Lower leg skin (tissue), 4 donors: Measurements from ENCODE around the gene LAMC3. TPM values are rescaled to one million over a fixed set of nuclear protein-coding genes. Genes with fewer than 3 reads are reported as not detected.

Experiments
- DNase-seq, 2 donors: peaks; one replicate each; pipeline ENCODE4 v3.0.0-alpha.2; 2019; ENCODE audit warnings: low spot score in 2 of 2
- H3K4me3 ChIP-seq: fragments of 200-600 bp; sonication (generic); 2 replicates; pipeline ENCODE4 v1.5.1; 2017; ENCODE audit warnings: mild to moderate bottlenecking, low read depth; ENCODE audit not compliant: poor library complexity, severe bottlenecking
- CTCF ChIP-seq, 3 donors: fragments of 450-650 bp; IDR thresholded peaks; one replicate each; pipeline ENCODE4 v1.5.1; 2016; ENCODE audit warnings: antibody characterized with exemption in 3 of 3, mild to moderate bottlenecking in 3 of 3, moderate library complexity in 2 of 3
- POLR2A ChIP-seq, 2 donors: fragments of 450-650 bp; IDR thresholded peaks; one replicate each; pipeline ENCODE4 v1.6.1; 2016 to 2017; ENCODE audit warnings: antibody characterized with exemption in 2 of 2, mild to moderate bottlenecking in 1 of 2, moderate library complexity in 1 of 2
- WGBS, 2 donors: methylation state at CpG; one replicate each; pipeline ENCODE4 v1.1.5; 2018; 5-methylcytosine and 5-hydroxymethylcytosine counted together
- intact Hi-C: fragments of 100-400 bp; cut with DNase I; formaldehyde crosslinking; loops from one replicate; pipeline ENCODE4 v1.15.0; 2023; ENCODE audit warnings: low total_unique reads
- total RNA-seq, 4 donors: library from RNA; depleted of rRNA; stranded (reverse); fragments of >200 nt; gene quantifications; one replicate each; pipeline ENCODE4 v1.1.0, GENCODE V29; 2016

LAMC3 gene
- total RNA-seq, 4 donors from 2014 or later, result 9.1 to 23.0 (median 11.2) TPM

- WGBS, 2 donors, result 67 to 71% methylated on average over 2 of the region's 2 CpGs
- intact Hi-C loops, result loop anchor here (10.0 kb wide), 1 partner anchor 338 kb away; no protein-coding TSS in a partner anchor
- TF ChIP-seq CTCF (IDR thresholded peaks at IDR 0.05) (no peak), POLR2A (IDR thresholded peaks at IDR 0.05) (no peak)
Observed at GRCh38 chr9:131043087-131043486, 34.1 kb downstream of the LAMC3 start.

GRCh38 chr9:131043646-131044045, 34.7 kb downstream of the LAMC3 start:
- no peak for DNase-seq
- no peak for TF ChIP-seq CTCF (IDR thresholded peaks at IDR 0.05)
- no peak for TF ChIP-seq POLR2A (IDR thresholded peaks at IDR 0.05)
- H3K4me3 ChIP-seq, result no peak overlapping the region
- 50 to 71% methylated on average over 6 of the region's 6 CpGs for WGBS, 2 donors
- intact Hi-C loops, result loop anchor here (10.0 kb wide), 1 partner anchor 339 kb away; no protein-coding TSS in a partner anchor

More at GRCh38 chr9:131043087-131043486, 34.1 kb downstream of the LAMC3 start:
- H3K4me3 ChIP-seq, result no peak overlapping the region
- no peak for DNase-seq

- WGBS, 2 donors, result 64 to 68% methylated on average over 16 of the region's 16 CpGs
- no peak for DNase-seq
- TF ChIP-seq POLR2A (IDR thresholded peaks at IDR 0.05) (no peak), CTCF (IDR thresholded peaks at IDR 0.05) (no peak)
- intact Hi-C loops, result loop anchor here (10.0 kb wide), 1 partner anchor 341 kb away; no protein-coding TSS in a partner anchor
- no peak overlapping the region for H3K4me3 ChIP-seq
Observed at GRCh38 chr9:131045300-131046092, 36.5 kb downstream of the LAMC3 start.

- intact Hi-C loops, result loop anchor here (10.0 kb wide), 1 partner anchor 341 kb away; no protein-coding TSS in a partner anchor
- H3K4me3 ChIP-seq, result no peak overlapping the region
- no peak for TF ChIP-seq POLR2A (IDR thresholded peaks at IDR 0.05)
- 85 to 91% methylated on average over 3 of the region's 3 CpGs for WGBS, 2 donors
- DNase-seq, result no peak
Observed at GRCh38 chr9:131046093-131046380, 37.1 kb downstream of the LAMC3 start.

GRCh38 chr9:131046581-131047202, 37.7 kb downstream of the LAMC3 start:
- 10 to 13% methylated on average over 29 of the region's 35 CpGs for WGBS, 2 donors
- peak; percentile 52 to 92 for DNase-seq
- intact Hi-C loops, result loop anchor here (10.0 kb wide), 1 partner anchor 342 kb away; no protein-coding TSS in a partner anchor
- H3K4me3 ChIP-seq, result no peak overlapping the region
- TF ChIP-seq POLR2A (IDR thresholded peaks at IDR 0.05) (no peak), CTCF (IDR thresholded peaks at IDR 0.05) (peak in 1 of 3 donors; percentile 58)

GRCh38 chr9:131048332-131048731, 39.4 kb downstream of the LAMC3 start:
- DNase-seq, result no peak
- WGBS, 2 donors, result 55 to 63% methylated on average over 6 of the region's 6 CpGs
- intact Hi-C loops, result loop anchor here (10.0 kb wide), 1 partner anchor 344 kb away; no protein-coding TSS in a partner anchor
- TF ChIP-seq CTCF (IDR thresholded peaks at IDR 0.05) (no peak), POLR2A (IDR thresholded peaks at IDR 0.05) (no peak)
- H3K4me3 ChIP-seq, result no peak overlapping the region
